ENCODE results near the gene PHF19. TPM values are rescaled to one million over a fixed set of nuclear protein-coding genes. Genes with fewer than 3 reads are reported as not detected.

The PHF19 gene
- total RNA-seq, 1 experiment from 2014 or later: 39.0 TPM

DNA sequence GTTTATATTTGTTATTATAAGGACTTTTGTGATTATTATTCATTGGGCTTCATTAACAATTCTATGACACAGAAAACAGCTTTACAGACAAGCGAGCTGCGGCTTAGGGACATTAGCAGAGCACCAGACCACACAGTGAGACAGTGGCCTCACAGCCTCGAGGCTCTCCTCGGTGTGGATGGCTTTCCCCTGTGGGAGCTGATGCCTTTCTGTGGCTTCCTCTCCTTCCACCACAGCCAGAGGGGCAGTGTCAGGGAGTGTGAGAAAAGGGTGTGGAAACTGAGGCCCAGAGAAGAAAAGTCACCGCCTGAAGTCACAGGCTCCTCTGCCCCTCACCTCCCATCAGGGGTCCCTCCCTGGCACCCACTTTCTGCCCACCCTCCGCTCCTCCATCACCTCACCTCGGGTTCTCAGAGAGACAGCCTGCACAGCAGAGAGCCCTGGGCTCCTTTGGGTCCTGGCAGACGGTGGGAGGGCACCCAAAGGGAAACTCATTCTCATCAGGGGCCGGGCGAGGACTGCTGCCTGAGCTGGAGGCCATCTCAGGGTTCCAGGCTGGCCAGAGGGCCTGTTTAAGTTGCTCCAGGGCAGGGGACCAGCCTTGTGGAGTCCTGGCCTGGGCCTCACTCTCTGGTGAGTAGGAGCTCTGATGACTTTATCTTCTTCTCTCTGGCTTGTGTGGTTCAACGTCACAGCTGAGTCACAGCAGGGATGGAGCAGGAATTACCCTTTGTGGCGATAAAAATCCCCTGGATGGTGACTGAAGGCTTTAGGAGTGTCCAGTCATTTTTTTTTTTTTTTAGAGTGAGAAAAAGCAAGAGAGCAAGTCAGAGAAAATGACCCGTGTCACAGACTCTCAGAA, 48.8 kb upstream of the PHF19 start:
- H3K9me3 Mint-ChIP-seq: no peaks in the 10 kb centered on the region
- ATAC-seq (no peak), DNase-seq (ENCODE audit: low spot score) (no peak)
- peaks cover 22% of the 10 kb centered on the region for H3K27me3 Mint-ChIP-seq (ENCODE audit: low read depth)
- H3K27ac Mint-ChIP-seq: no peak overlapping the region
- no peak for TF ChIP-seq ZNF219 (CRISPR knock-in tag; IDR thresholded peaks at IDR 0.05; ENCODE audit: borderline replicate concordance)
- TF ChIP-seq, protein P1, sequence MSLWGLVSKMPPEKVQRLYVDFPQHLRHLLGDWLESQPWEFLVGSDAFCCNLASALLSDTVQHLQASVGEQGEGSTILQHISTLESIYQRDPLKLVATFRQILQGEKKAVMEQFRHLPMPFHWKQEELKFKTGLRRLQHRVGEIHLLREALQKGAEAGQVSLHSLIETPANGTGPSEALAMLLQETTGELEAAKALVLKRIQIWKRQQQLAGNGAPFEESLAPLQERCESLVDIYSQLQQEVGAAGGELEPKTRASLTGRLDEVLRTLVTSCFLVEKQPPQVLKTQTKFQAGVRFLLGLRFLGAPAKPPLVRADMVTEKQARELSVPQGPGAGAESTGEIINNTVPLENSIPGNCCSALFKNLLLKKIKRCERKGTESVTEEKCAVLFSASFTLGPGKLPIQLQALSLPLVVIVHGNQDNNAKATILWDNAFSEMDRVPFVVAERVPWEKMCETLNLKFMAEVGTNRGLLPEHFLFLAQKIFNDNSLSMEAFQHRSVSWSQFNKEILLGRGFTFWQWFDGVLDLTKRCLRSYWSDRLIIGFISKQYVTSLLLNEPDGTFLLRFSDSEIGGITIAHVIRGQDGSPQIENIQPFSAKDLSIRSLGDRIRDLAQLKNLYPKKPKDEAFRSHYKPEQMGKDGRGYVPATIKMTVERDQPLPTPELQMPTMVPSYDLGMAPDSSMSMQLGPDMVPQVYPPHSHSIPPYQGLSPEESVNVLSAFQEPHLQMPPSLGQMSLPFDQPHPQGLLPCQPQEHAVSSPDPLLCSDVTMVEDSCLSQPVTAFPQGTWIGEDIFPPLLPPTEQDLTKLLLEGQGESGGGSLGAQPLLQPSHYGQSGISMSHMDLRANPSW (CRISPR knock-in tag; conservative IDR thresholded peaks at IDR 0.05; ENCODE audit: low read depth): no peak
- TF ChIP-seq ZNF263 (CRISPR knock-in tag; IDR thresholded peaks at IDR 0.05; ENCODE audit: low read depth): no peak
- TF ChIP-seq MYBL2 (CRISPR knock-in tag; IDR thresholded peaks at IDR 0.05): no peak
- TF ChIP-seq TEAD4 (CRISPR knock-in tag; IDR thresholded peaks at IDR 0.05): no peak
- TF ChIP-seq, protein P2, sequence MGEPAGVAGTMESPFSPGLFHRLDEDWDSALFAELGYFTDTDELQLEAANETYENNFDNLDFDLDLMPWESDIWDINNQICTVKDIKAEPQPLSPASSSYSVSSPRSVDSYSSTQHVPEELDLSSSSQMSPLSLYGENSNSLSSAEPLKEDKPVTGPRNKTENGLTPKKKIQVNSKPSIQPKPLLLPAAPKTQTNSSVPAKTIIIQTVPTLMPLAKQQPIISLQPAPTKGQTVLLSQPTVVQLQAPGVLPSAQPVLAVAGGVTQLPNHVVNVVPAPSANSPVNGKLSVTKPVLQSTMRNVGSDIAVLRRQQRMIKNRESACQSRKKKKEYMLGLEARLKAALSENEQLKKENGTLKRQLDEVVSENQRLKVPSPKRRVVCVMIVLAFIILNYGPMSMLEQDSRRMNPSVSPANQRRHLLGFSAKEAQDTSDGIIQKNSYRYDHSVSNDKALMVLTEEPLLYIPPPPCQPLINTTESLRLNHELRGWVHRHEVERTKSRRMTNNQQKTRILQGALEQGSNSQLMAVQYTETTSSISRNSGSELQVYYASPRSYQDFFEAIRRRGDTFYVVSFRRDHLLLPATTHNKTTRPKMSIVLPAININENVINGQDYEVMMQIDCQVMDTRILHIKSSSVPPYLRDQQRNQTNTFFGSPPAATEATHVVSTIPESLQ (CRISPR knock-in tag; IDR thresholded peaks at IDR 0.05): no peak
- TF ChIP-seq RELA (CRISPR knock-in tag; IDR thresholded peaks at IDR 0.05; ENCODE audit: borderline replicate concordance): no peak
- TF ChIP-seq, protein P3, sequence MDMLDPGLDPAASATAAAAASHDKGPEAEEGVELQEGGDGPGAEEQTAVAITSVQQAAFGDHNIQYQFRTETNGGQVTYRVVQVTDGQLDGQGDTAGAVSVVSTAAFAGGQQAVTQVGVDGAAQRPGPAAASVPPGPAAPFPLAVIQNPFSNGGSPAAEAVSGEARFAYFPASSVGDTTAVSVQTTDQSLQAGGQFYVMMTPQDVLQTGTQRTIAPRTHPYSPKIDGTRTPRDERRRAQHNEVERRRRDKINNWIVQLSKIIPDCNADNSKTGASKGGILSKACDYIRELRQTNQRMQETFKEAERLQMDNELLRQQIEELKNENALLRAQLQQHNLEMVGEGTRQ (CRISPR knock-in tag; IDR thresholded peaks at IDR 0.05): no peak
- TF ChIP-seq MXD4 (CRISPR knock-in tag; IDR thresholded peaks at IDR 0.05; ENCODE audit: borderline replicate concordance): no peak
- no peak for TF ChIP-seq NR2C2 (CRISPR knock-in tag; IDR thresholded peaks at IDR 0.05)
- no peak for TF ChIP-seq NFYB (CRISPR knock-in tag; conservative IDR thresholded peaks at IDR 0.05; ENCODE audit: low read depth)
- TF ChIP-seq, protein P4, sequence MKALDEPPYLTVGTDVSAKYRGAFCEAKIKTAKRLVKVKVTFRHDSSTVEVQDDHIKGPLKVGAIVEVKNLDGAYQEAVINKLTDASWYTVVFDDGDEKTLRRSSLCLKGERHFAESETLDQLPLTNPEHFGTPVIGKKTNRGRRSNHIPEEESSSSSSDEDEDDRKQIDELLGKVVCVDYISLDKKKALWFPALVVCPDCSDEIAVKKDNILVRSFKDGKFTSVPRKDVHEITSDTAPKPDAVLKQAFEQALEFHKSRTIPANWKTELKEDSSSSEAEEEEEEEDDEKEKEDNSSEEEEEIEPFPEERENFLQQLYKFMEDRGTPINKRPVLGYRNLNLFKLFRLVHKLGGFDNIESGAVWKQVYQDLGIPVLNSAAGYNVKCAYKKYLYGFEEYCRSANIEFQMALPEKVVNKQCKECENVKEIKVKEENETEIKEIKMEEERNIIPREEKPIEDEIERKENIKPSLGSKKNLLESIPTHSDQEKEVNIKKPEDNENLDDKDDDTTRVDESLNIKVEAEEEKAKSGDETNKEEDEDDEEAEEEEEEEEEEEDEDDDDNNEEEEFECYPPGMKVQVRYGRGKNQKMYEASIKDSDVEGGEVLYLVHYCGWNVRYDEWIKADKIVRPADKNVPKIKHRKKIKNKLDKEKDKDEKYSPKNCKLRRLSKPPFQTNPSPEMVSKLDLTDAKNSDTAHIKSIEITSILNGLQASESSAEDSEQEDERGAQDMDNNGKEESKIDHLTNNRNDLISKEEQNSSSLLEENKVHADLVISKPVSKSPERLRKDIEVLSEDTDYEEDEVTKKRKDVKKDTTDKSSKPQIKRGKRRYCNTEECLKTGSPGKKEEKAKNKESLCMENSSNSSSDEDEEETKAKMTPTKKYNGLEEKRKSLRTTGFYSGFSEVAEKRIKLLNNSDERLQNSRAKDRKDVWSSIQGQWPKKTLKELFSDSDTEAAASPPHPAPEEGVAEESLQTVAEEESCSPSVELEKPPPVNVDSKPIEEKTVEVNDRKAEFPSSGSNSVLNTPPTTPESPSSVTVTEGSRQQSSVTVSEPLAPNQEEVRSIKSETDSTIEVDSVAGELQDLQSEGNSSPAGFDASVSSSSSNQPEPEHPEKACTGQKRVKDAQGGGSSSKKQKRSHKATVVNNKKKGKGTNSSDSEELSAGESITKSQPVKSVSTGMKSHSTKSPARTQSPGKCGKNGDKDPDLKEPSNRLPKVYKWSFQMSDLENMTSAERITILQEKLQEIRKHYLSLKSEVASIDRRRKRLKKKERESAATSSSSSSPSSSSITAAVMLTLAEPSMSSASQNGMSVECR (CRISPR knock-in tag; IDR thresholded peaks at IDR 0.05; ENCODE audit: borderline replicate concordance): no peak
- TF ChIP-seq, protein P5, sequence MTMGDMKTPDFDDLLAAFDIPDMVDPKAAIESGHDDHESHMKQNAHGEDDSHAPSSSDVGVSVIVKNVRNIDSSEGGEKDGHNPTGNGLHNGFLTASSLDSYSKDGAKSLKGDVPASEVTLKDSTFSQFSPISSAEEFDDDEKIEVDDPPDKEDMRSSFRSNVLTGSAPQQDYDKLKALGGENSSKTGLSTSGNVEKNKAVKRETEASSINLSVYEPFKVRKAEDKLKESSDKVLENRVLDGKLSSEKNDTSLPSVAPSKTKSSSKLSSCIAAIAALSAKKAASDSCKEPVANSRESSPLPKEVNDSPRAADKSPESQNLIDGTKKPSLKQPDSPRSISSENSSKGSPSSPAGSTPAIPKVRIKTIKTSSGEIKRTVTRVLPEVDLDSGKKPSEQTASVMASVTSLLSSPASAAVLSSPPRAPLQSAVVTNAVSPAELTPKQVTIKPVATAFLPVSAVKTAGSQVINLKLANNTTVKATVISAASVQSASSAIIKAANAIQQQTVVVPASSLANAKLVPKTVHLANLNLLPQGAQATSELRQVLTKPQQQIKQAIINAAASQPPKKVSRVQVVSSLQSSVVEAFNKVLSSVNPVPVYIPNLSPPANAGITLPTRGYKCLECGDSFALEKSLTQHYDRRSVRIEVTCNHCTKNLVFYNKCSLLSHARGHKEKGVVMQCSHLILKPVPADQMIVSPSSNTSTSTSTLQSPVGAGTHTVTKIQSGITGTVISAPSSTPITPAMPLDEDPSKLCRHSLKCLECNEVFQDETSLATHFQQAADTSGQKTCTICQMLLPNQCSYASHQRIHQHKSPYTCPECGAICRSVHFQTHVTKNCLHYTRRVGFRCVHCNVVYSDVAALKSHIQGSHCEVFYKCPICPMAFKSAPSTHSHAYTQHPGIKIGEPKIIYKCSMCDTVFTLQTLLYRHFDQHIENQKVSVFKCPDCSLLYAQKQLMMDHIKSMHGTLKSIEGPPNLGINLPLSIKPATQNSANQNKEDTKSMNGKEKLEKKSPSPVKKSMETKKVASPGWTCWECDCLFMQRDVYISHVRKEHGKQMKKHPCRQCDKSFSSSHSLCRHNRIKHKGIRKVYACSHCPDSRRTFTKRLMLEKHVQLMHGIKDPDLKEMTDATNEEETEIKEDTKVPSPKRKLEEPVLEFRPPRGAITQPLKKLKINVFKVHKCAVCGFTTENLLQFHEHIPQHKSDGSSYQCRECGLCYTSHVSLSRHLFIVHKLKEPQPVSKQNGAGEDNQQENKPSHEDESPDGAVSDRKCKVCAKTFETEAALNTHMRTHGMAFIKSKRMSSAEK (CRISPR knock-in tag; IDR thresholded peaks at IDR 0.05; ENCODE audit: borderline replicate concordance): no peak
- no peak for TF ChIP-seq ZBTB21 (CRISPR knock-in tag; IDR thresholded peaks at IDR 0.05; ENCODE audit: borderline replicate concordance)
- TF ChIP-seq, protein P6, sequence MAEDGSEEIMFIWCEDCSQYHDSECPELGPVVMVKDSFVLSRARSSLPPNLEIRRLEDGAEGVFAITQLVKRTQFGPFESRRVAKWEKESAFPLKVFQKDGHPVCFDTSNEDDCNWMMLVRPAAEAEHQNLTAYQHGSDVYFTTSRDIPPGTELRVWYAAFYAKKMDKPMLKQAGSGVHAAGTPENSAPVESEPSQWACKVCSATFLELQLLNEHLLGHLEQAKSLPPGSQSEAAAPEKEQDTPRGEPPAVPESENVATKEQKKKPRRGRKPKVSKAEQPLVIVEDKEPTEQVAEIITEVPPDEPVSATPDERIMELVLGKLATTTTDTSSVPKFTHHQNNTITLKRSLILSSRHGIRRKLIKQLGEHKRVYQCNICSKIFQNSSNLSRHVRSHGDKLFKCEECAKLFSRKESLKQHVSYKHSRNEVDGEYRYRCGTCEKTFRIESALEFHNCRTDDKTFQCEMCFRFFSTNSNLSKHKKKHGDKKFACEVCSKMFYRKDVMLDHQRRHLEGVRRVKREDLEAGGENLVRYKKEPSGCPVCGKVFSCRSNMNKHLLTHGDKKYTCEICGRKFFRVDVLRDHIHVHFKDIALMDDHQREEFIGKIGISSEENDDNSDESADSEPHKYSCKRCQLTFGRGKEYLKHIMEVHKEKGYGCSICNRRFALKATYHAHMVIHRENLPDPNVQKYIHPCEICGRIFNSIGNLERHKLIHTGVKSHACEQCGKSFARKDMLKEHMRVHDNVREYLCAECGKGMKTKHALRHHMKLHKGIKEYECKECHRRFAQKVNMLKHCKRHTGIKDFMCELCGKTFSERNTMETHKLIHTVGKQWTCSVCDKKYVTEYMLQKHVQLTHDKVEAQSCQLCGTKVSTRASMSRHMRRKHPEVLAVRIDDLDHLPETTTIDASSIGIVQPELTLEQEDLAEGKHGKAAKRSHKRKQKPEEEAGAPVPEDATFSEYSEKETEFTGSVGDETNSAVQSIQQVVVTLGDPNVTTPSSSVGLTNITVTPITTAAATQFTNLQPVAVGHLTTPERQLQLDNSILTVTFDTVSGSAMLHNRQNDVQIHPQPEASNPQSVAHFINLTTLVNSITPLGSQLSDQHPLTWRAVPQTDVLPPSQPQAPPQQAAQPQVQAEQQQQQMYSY (CRISPR knock-in tag; IDR thresholded peaks at IDR 0.05): no peak
- no peak overlapping the region for H3K4me3 Mint-ChIP-seq
- CTCF ChIA-PET: interaction anchor here (0.9 to 1.5 kb wide), 2 partner anchors 9 to 56 kb away, joined by 3 to 4 read pairs; no protein-coding TSS in a partner anchor
- H3K36me3 Mint-ChIP-seq: no peaks in the 10 kb centered on the region
- peaks cover 50% of the 10 kb centered on the region for H3K4me1 Mint-ChIP-seq
- POLR2A ChIA-PET: interaction anchor here (0.6 to 1.5 kb wide), 2 partner anchors 29 to 53 kb away, joined by 3 to 4 read pairs; no protein-coding TSS in a partner anchor
